Psoas muscle (tissue), 8 donors: Measurements from ENCODE around the gene FGF19. TPM values are rescaled to one million over a fixed set of nuclear protein-coding genes. Genes with fewer than 3 reads are reported as not detected.
A peak's percentile ranks its signal among the peaks of the same experiment; 100 is the strongest.

Experiments used
- ATAC-seq, 4 donors: fragments of 200-7000 bp; cut with Tn5 transposase; one replicate each; pipeline ENCODE4 v1.9.1; 2020; ENCODE audit warnings: moderate library complexity in 3 of 4, mild to moderate bottlenecking in 2 of 4
- DNase-seq, 2 donors: peaks; one replicate each; pipeline ENCODE4 v3.0.0-alpha.2; 2020
- H3K27ac ChIP-seq: fragments of 200-600 bp; one replicate; pipeline ENCODE4 v1.8.0; 2022
- H3K27me3 ChIP-seq, 3 donors: fragments of 200-600 bp in 1 of 3; one replicate each; pipeline versions ENCODE4 v1.6.1 to v1.8.0; 2013 to 2022; ENCODE audit warnings: low read length in 2 of 3, mild to moderate bottlenecking in 2 of 3, moderate library complexity in 1 of 3; ENCODE audit not compliant: insufficient read depth in 3 of 3
- H3K36me3 ChIP-seq, 2 donors: fragments of 200-600 bp in 1 of 2; one replicate each; pipeline versions ENCODE4 v1.6.1 to v1.8.0; 2013 to 2022; ENCODE audit warnings: low read depth in 1 of 2, mild to moderate bottlenecking in 1 of 2, moderate library complexity in 1 of 2; ENCODE audit not compliant: insufficient read depth in 1 of 2
- H3K4me1 ChIP-seq: fragments of 200-600 bp; one replicate; pipeline ENCODE4 v1.8.0; 2022
- H3K4me3 ChIP-seq: fragments of 200-600 bp; one replicate; pipeline ENCODE4 v1.8.0; 2022; ENCODE audit warnings: mild to moderate bottlenecking
- H3K9me3 ChIP-seq: fragments of 200-600 bp; one replicate; pipeline ENCODE4 v1.8.0; 2022
- WGBS, 3 donors: extraction: QIAGEN DNeasy Blood & Tissue Kit; methylation state at CpG; one replicate each; pipeline versions ENCODE4 v1.1.6 to v1.1.7; 2013; 5-methylcytosine and 5-hydroxymethylcytosine counted together
- intact Hi-C, 2 donors: fragments of 100-400 bp; cut with DNase I; formaldehyde crosslinking; loops; one replicate each; pipeline versions ENCODE4 v1.11.0 to v1.14.2; 2022
- polyA plus RNA-seq, 3 donors: library from polyadenylated mRNA; stranded (reverse); fragments of 200-250 nt; gene quantifications; one replicate each; pipeline ENCODE4 v1.2.3, GENCODE V29; 2013
- total RNA-seq, 4 donors: library from RNA; stranded (reverse); fragmentation: NEBNext Ultra II Directional in 2 of 4; extraction: Animal tissue kit (Norgen Biotek cat#: 25700) in 2 of 4; gene quantifications; one replicate each; pipeline versions ENCODE4 v1.2.1 to v1.2.4, GENCODE V29; 2021 to 2023
- TF ChIP-seq, protein P1 (sequence below): fragments of 200-600 bp; IDR thresholded peaks from one replicate; pipeline ENCODE4 v1.8.0; 2022; ENCODE audit warnings: antibody characterized with exemption
- donor health status: healthy with polysubstance abuse.
- donor health status: DM: no; HTN: no; CAD: no; lungs with moderate emphysema.
- donor health status: Bipolar disorder and iron deficiency.
- donor health status: healthy.
- donor health status: DM: yes; HTN: yes; CAD: no.
- donor health status: DM: no; HTN: no; CAD: no.
- donor health status: DM: no; HTN: no; CAD: no.
- donor health status: DM: yes; HTN: yes; CAD: no.

FGF19 gene
- total and polyA plus RNA-seq, 7 donors = not detected

DNA sequence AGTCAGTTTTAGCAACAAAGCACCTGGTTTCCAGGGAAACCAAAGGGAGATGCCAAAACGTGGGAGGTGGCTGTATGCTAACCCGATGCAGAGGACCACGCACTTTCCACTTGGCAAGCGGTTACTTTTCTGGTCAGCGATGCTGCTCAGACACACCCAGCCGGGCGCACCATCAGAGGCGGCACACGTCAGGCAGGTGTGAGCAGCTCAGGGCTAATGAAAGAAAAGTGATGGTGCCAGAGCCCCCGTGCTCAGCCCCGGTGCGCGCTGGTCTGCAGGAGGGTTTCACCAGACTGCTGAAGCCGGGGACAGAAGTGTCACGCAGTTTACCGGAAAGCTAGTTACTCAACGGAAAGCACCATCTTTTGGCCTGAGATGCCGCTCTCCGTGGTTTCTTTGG is 34.3 kb downstream of the FGF19 start:
- Histone ChIP-seq H3K36me3 (peaks cover 3 to 77% of the 10 kb centered on the region in 2 donors), H3K4me1 (peaks cover 28% of the 10 kb centered on the region), H3K4me3 (no peak overlapping the region), H3K9me3 (no peaks in the 10 kb centered on the region), H3K27me3 (no peaks in the 10 kb centered on the region), H3K27ac (no peak overlapping the region)
- DNase-seq (peak in 1 of 2 donors; percentile 15), ATAC-seq (no peak)
- WGBS, 3 donors = 86 to 91% (median 87%) methylated on average over 19 of the region's 19 CpGs
- intact Hi-C loops = loop anchor here in 1 of 2 donors (5.0 kb wide), 1 partner anchor 567 kb away; no protein-coding TSS in a partner anchor
- TF ChIP-seq, protein P1, sequence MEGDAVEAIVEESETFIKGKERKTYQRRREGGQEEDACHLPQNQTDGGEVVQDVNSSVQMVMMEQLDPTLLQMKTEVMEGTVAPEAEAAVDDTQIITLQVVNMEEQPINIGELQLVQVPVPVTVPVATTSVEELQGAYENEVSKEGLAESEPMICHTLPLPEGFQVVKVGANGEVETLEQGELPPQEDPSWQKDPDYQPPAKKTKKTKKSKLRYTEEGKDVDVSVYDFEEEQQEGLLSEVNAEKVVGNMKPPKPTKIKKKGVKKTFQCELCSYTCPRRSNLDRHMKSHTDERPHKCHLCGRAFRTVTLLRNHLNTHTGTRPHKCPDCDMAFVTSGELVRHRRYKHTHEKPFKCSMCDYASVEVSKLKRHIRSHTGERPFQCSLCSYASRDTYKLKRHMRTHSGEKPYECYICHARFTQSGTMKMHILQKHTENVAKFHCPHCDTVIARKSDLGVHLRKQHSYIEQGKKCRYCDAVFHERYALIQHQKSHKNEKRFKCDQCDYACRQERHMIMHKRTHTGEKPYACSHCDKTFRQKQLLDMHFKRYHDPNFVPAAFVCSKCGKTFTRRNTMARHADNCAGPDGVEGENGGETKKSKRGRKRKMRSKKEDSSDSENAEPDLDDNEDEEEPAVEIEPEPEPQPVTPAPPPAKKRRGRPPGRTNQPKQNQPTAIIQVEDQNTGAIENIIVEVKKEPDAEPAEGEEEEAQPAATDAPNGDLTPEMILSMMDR = no peak

DNA sequence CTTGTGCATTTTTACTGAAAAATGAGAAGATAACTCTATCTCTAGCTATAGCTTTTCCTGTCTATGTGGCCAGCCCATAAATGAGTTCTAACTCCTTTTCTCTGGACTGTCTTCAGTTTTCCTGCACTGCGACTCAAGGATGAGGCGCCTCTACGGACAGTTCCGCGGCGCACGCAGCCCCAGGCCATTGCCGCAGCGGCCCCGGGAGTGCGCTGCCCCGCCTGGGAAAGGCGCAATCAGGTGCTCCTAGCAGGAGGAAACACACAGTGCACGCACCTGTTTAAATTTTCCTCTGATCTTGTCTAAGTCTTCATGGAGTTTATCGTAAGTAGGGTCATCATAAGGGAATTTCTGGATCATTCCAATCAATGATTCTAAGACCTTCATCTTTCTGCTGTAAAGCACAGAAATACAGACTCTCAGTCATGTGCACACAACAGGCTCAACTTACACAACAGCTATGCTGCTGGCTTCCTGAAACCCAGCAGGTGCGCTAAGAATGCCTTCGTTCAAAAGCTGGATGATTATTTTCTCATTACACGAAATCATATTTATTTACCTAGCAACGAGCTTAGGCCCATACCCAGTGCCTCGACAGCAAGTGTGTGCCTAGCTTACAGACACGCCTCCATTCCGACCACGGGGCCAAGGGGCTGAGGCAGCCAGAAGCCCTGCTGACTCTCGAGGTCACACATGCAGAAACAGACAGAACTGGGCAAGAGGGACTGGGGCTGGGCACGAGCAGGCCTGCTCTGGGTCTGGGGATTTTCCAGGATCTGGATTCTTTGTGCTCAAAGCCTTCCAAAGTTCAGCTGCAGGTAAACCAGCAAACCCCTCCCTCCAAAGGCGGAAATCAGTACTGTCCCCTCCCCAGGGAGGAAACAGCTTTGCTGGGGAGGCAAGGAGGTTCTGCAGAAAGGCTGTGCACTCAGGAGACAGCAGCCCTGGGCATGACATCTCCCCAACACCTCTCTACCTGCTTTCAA is 35.9 kb downstream of the FGF19 start:
- WGBS, 3 donors = 87 to 89% (median 88%) methylated on average over 26 of the region's 26 CpGs
- no peak overlapping the region for H3K27ac ChIP-seq
- H3K4me3 ChIP-seq = no peak overlapping the region
- no peaks in the 10 kb centered on the region for H3K27me3 ChIP-seq
- peak in 1 of 2 donors; percentile 29 for DNase-seq
- peaks cover 13% of the 10 kb centered on the region for H3K4me1 ChIP-seq
- no peak for ATAC-seq
- intact Hi-C loops = loop anchor here in 1 of 2 donors (5.0 kb wide), 1 partner anchor 566 kb away; no protein-coding TSS in a partner anchor
- TF ChIP-seq, protein P1 = no peak
- no peaks in the 10 kb centered on the region for H3K9me3 ChIP-seq
- peaks cover 9 to 90% of the 10 kb centered on the region in 2 donors for H3K36me3 ChIP-seq

DNA sequence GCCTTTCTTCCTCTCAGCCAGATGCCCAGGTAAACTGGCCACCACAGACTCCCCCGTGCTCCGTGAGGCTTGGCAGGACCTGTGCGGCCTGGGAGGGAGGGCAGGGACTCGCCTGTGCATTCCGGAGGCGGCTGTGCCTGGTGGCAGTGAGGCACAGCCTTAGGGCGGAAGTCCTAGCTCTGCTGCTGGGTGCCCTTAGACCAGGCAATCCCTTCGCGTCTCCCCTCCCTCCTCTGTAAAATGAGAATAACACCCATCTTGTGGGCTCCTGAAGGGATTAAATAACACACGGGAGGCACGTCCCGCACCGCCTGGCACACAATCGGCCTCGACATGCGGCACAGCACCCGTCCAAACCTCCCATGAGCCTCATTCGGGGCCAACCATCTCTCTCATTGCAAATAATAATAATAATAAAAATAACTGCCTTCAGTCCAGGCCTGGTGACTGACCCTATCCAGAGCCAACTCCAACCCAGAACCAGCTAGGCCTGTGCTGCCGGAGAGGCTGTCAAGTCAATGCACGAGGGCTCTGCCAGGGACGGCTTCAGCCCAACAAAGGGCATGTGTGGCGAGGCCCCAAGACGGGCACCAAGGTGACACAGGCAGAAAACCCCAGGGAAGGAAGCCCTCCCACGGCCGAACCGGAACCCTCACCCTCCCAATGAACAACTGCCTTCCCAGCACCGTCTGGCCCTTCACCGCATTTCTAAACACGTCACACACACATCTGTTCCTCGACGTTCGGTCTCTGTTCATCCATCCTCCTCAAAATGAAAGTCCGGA is 36.9 kb downstream of the FGF19 start:
- peaks cover 9 to 90% of the 10 kb centered on the region in 2 donors for H3K36me3 ChIP-seq

DNA sequence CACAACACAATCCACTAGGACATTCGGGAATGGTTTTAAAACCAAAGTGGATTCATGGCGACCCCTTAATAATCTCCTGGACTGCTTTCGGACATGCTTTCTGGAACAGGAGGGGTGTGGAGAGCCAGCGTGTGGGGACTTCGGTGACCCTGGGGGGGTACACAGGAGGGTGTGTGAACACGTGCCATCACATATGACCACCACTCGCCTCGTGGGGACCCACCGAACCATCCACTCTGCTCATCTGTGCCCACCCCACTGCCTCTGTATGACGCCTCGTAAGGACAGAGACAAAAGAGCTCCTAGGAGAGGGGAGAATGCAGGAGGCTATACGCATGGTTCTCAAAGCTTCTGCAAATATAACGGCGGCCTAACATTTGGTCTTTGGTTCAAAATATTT is 37.6 kb downstream of the FGF19 start:
- WGBS, 3 donors = 89 to 95% (median 89%) methylated on average over 14 of the region's 14 CpGs
- intact Hi-C loops = loop anchor here in 1 of 2 donors (5.0 kb wide), 1 partner anchor 564 kb away; no protein-coding TSS in a partner anchor

More for the DNA sequence above, 36.9 kb downstream of the FGF19 start:
- peaks cover 10% of the 10 kb centered on the region for H3K4me1 ChIP-seq
- DNase-seq (peak in 1 of 2 donors; percentile 13), ATAC-seq (no peak)
- TF ChIP-seq, protein P1 = no peak
- H3K27me3 ChIP-seq = no peaks in the 10 kb centered on the region
- WGBS, 3 donors = 86 to 89% (median 87%) methylated on average over 33 of the region's 33 CpGs
- H3K4me3 ChIP-seq = no peak overlapping the region
- H3K9me3 ChIP-seq = no peaks in the 10 kb centered on the region
- no peak overlapping the region for H3K27ac ChIP-seq
- intact Hi-C loops = loop anchor here in 1 of 2 donors (5.0 kb wide), 1 partner anchor 565 kb away; no protein-coding TSS in a partner anchor

More for the DNA sequence above, 37.6 kb downstream of the FGF19 start:
- Histone ChIP-seq H3K4me3 (no peak overlapping the region), H3K27me3 (no peaks in the 10 kb centered on the region), H3K9me3 (no peaks in the 10 kb centered on the region), H3K4me1 (peaks cover 10% of the 10 kb centered on the region), H3K27ac (no peak overlapping the region), H3K36me3 (peaks cover 9 to 84% of the 10 kb centered on the region in 2 donors)
- DNase-seq (peak in 1 of 2 donors; percentile 23), ATAC-seq (no peak)
- TF ChIP-seq, protein P1 = no peak
